ES-I3 (cell line): Measurements from ENCODE around the gene BDKRB2.

Experiments used
- H3K36me3 ChIP-seq: 2 replicates; pipeline ENCODE4 v1.6.1; 2013; ENCODE audit warnings: mild to moderate bottlenecking, low read length, control low read depth, moderate library complexity; ENCODE audit not compliant: insufficient read depth
- H3K4me1 ChIP-seq: 2 replicates; pipeline ENCODE4 v1.6.1; 2013; ENCODE audit warnings: mild to moderate bottlenecking, control low read depth, low read length; ENCODE audit not compliant: insufficient read depth
- H3K9ac ChIP-seq: 2 replicates; pipeline ENCODE4 v1.6.1; 2013; ENCODE audit warnings: low read depth, mild to moderate bottlenecking, low read length, moderate library complexity
- H3K9me3 ChIP-seq: 2 replicates; pipeline ENCODE4 v1.6.1; 2013; ENCODE audit warnings: mild to moderate bottlenecking, low read length, moderate library complexity; ENCODE audit not compliant: control insufficient read depth, insufficient read depth

The BDKRB2 gene

GRCh38 chr14:96217376-96217913 lies 12.8 kb downstream of the BDKRB2 start:
- Histone ChIP-seq H3K9me3 (no peaks in the 10 kb centered on the region), H3K36me3 (no peaks in the 10 kb centered on the region), H3K9ac (no peak overlapping the region), H3K4me1 (no peaks in the 10 kb centered on the region)

- 0 out of 2 replicates have a peak, but pooled peaks cover 3% of the 10 kb centered on the region for H3K4me1 ChIP-seq
- H3K36me3 ChIP-seq = no peaks in the 10 kb centered on the region
- no peak overlapping the region for H3K9ac ChIP-seq
- H3K9me3 ChIP-seq = no peaks in the 10 kb centered on the region
Measured at GRCh38 chr14:96221109-96221650, 16.5 kb downstream of the BDKRB2 start.

GRCh38 chr14:96221841-96222240 lies 17.2 kb downstream of the BDKRB2 start:
- Histone ChIP-seq H3K36me3 (no peaks in the 10 kb centered on the region), H3K9ac (no peak overlapping the region), H3K9me3 (no peaks in the 10 kb centered on the region), H3K4me1 (0 out of 2 replicates have a peak, but pooled peaks cover 3% of the 10 kb centered on the region)

- H3K9me3 ChIP-seq = no peaks in the 10 kb centered on the region; the same call in 1 of the 2 replicates
- 0 out of 2 replicates have a peak, but pooled peaks cover 3% of the 10 kb centered on the region for H3K4me1 ChIP-seq
- H3K9ac ChIP-seq = no peak overlapping the region
- H3K36me3 ChIP-seq = no peaks in the 10 kb centered on the region
Measured at GRCh38 chr14:96224480-96225096, 19.9 kb downstream of the BDKRB2 start.

GRCh38 chr14:96225213-96225612 lies 20.6 kb downstream of the BDKRB2 start:
- Histone ChIP-seq H3K9me3 (no peaks in the 10 kb centered on the region; the same call in 1 of the 2 replicates), H3K36me3 (no peaks in the 10 kb centered on the region), H3K4me1 (0 out of 2 replicates have a peak, but pooled peaks cover 3% of the 10 kb centered on the region), H3K9ac (no peak overlapping the region)

- Histone ChIP-seq H3K4me1 (0 out of 2 replicates have a peak, but pooled peaks cover 3% of the 10 kb centered on the region), H3K9ac (no peak overlapping the region), H3K9me3 (no peaks in the 10 kb centered on the region; the same call in 1 of the 2 replicates), H3K36me3 (no peaks in the 10 kb centered on the region)
Measured at GRCh38 chr14:96225745-96226151, 21.1 kb downstream of the BDKRB2 start.

DNA sequence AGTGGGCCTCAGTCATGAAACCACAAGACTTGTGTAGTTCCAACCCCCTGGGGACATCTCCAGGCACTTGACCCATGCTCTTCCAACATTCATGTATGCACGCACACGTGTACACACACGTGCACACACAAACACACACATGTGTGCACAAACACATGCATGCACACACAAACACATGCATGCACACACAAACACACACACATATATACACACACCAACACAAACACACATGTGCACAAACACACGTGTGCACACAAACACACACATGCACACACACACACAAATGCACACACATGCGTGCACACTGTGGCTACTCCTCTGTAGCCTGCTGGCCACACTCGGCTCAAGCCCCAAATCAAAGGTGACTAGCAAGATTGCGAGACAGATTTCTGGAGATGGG lies 22.8 kb downstream of the BDKRB2 start:
- H3K4me1 ChIP-seq = 0 out of 2 replicates have a peak, but pooled peaks cover 3% of the 10 kb centered on the region
- no peaks in the 10 kb centered on the region for H3K36me3 ChIP-seq
- no peak overlapping the region for H3K9ac ChIP-seq
- no peaks in the 10 kb centered on the region; the same call in 1 of the 2 replicates for H3K9me3 ChIP-seq

DNA sequence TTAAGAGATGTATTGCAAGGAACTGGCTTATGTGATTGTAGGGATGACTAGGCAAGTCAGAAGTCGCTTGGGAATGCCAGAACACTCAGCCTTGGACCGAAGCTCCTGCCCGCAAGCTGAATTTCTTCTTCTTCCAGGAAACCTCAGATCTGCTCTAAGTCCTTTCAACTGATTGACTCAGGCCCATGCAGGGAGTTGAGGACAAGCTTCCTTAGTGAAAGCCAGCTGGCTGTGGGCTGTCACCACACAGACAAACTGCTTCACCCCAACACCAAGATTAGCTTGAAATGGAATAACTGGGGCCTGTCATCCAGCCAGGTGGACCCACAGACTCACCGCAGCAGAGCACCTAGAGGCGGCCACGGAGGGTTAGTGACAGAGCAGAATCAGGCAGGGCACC lies 24.7 kb downstream of the BDKRB2 start:
- no peaks in the 10 kb centered on the region for H3K36me3 ChIP-seq
- no peaks in the 10 kb centered on the region; the same call in 1 of the 2 replicates for H3K9me3 ChIP-seq
- no peak overlapping the region for H3K9ac ChIP-seq
- H3K4me1 ChIP-seq = 0 out of 2 replicates have a peak, but pooled peaks cover 3% of the 10 kb centered on the region

DNA sequence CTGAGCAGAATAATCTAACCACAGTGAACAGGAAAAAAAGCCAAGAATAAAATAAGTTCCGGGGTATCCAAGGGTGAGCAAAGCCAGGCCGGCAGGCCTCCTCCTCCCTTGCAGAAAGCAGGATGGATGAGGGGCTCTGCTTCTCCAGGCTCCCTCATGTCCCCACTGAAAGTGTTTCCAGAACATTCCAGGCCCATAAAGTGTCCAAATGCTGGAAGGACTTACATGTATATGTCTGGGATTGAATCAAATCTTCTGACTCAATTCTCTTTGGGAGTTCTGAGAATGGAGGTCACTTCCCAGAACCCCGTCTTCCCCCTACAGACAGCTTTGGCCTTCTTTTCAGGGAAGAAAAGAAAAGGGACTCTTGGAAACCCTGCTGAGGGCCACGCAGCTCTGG lies 26.4 kb downstream of the BDKRB2 start:
- H3K9me3 ChIP-seq = no peaks in the 10 kb centered on the region; the same call in 1 of the 2 replicates
- H3K4me1 ChIP-seq = 0 out of 2 replicates have a peak, but pooled peaks cover 6% of the 10 kb centered on the region
- no peaks in the 10 kb centered on the region for H3K36me3 ChIP-seq
- H3K9ac ChIP-seq = no peak overlapping the region

DNA sequence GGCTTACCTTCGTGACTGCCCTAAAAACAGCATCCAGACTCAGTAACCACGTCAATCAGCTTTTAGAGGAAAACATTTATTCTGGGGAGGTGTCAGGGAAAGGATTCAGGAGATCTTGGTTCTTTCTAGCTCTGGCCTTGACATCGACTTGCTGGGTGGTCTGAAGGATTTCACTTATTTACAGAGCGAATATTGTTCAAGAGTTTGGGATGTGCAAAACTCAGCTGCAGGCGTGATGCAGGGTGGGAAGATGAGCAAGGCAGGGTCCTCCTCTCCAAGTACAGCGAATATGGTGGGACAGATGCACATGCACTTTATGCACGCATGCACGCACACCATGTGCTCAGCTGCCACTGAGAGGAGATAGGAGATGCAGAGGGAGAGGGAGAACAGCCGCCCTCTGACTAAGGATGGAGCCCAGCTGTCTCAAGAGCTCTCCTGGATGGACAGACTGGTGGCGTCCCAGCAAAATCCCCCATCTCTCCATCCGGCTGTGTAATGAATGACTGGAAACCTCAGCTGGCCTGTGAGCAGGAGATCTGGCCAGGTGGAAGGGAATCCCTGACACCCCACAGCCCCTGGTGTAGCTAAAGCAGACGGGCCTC lies 27.0 kb downstream of the BDKRB2 start:
- H3K9me3 ChIP-seq = no peaks in the 10 kb centered on the region; the same call in 1 of the 2 replicates

DNA sequence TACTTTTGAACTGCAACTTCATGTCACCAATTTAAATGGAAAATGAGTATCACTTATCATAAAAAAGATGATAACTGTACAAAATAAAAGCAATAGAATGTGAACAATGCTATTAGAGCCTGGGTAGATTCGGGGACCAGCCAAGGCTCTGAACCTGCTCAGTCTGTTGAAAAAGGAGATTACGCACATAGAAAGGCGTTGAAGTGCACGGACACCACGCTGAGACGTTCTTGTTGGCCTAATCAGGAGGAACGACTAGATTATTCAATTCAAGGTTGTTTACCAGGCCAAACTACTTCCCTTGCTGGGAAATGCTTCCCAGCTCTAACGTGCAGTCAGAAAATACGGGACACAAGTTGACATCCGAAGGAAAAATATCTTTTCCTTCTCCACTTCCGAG lies 27.9 kb downstream of the BDKRB2 start:
- Histone ChIP-seq H3K4me1 (0 out of 2 replicates have a peak, but pooled peaks cover 5% of the 10 kb centered on the region), H3K36me3 (no peaks in the 10 kb centered on the region)

More for the DNA sequence above, 27.0 kb downstream of the BDKRB2 start:
- H3K4me1 ChIP-seq = 0 out of 2 replicates have a peak, but pooled peaks cover 5% of the 10 kb centered on the region
- no peak overlapping the region for H3K9ac ChIP-seq
- no peaks in the 10 kb centered on the region for H3K36me3 ChIP-seq

DNA sequence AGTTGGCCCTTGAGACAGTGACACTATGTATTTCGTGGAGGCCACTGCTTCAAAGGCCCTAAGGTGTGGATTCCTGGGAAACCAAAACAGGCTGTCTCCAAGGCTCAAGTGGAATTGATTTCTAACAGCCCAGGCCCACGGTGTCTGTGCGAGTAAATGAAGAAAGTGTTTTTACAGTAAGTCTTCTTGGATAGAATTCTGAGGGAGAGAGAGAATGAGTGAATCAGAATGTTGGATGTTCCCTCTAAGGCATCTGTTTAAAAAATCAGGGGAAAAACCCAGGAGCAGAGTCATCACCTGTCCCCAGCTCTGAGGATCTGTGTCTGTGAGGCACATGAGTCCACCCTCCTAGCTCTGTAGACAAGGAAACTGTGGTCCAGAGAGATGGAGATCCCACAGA lies 29.0 kb downstream of the BDKRB2 start:
- Histone ChIP-seq H3K9ac (no peak overlapping the region), H3K4me1 (0 out of 2 replicates have a peak, but pooled peaks cover 5% of the 10 kb centered on the region), H3K9me3 (no peaks in the 10 kb centered on the region; the same call in 1 of the 2 replicates), H3K36me3 (no peaks in the 10 kb centered on the region)

More for the DNA sequence above, 27.9 kb downstream of the BDKRB2 start:
- no peaks in the 10 kb centered on the region; the same call in 1 of the 2 replicates for H3K9me3 ChIP-seq
- no peak overlapping the region for H3K9ac ChIP-seq

DNA sequence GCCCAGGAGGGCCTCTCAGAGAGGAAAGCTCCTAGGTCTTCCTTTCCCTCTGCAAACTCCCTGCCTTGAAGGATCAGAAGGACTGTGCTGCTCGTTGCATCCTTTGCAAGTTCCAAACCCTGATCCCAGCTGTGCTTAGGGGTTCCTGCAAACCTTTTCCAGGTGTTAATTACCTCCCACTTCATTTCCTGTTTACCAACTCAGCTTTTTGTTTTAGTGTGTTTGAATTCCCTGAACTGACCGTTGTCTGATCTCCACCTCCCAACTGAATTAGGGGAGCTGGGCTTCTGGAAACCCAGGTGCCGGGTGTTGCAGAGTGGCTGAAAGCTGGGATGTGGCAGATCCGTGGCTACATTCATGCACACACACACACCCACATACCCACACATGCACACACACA lies 30.8 kb downstream of the BDKRB2 start:
- no peaks in the 10 kb centered on the region for H3K36me3 ChIP-seq
- no peak overlapping the region for H3K9ac ChIP-seq
- H3K9me3 ChIP-seq = no peaks in the 10 kb centered on the region
- 0 out of 2 replicates have a peak, but pooled peaks cover 5% of the 10 kb centered on the region for H3K4me1 ChIP-seq

DNA sequence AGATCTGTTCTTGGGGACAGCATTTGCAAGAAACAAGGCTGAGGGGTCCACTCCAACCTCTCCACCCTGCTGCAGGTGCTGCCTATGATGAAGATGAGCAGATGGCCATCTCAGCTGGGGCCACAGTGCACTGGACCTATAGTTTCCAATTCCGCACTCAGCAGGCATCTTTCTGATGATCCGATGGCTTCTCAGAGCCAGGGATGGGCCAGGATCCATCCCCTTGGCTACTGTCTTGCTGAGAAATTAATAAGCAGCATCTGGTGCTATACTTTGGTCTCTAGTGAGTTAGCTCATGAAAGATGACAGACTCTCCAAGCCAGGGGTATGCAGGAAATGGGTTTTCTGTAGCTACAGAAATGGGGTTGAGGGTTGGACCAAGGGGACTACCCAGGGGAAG lies 33.0 kb downstream of the BDKRB2 start:
- H3K9ac ChIP-seq = no peak overlapping the region
- no peaks in the 10 kb centered on the region for H3K36me3 ChIP-seq
- no peaks in the 10 kb centered on the region for H3K9me3 ChIP-seq
- 0 out of 2 replicates have a peak, but pooled peaks cover 5% of the 10 kb centered on the region for H3K4me1 ChIP-seq
